NCI-H1417 (cell line): ENCODE results near the gene TMC3.
"Not testable (repeated sequence)": the region's sequence is repeated elsewhere in the genome, so short reads cannot be mapped to it uniquely, and the experiment has no call there.

Source experiments
- DNase-seq, 3 experiments: peaks; one replicate each; lab custom pipeline; 2025; lab: John Stamatoyannopoulos, UW

TMC3 gene

GRCh38 chr15:81373775-81374395 lies at the start of gene TMC3:
Gene TMC3 (minus strand): TSS chr15:81374213. CDS start chr15:81374077, 136 bp downstream.
- no peak for DNase-seq

GRCh38 chr15:81421461-81421860 lies 47.4 kb upstream of the TMC3 start:
- DNase-seq, result no peak

GRCh38 chr15:81419332-81419943 lies 45.4 kb upstream of the TMC3 start:
- DNase-seq, result peak; percentile 29 to 80 (median 51)

GRCh38 chr15:81418891-81419290 lies 44.9 kb upstream of the TMC3 start:
- peak in 1 of 3 experiments; percentile 13 for DNase-seq

- DNase-seq, result peak in 1 of 3 experiments; percentile 36
Observed at GRCh38 chr15:81418444-81418843, 44.4 kb upstream of the TMC3 start.

GRCh38 chr15:81414274-81414968 lies 40.4 kb upstream of the TMC3 start:
- DNase-seq, result not testable (repeated sequence)

- DNase-seq, result no peak
Observed at GRCh38 chr15:81413851-81414250, 39.8 kb upstream of the TMC3 start.

GRCh38 chr15:81411969-81412633 lies 38.1 kb upstream of the TMC3 start:
- no peak for DNase-seq

GRCh38 chr15:81411051-81411450 lies 37.0 kb upstream of the TMC3 start:
- DNase-seq, result no peak

GRCh38 chr15:81410318-81410753 lies 36.3 kb upstream of the TMC3 start:
- peak; percentile 76 to 96 (median 82) for DNase-seq

- no peak for DNase-seq
Observed at GRCh38 chr15:81407718-81408117, 33.7 kb upstream of the TMC3 start.

- no peak for DNase-seq
Observed at GRCh38 chr15:81407176-81407575, 33.2 kb upstream of the TMC3 start.

GRCh38 chr15:81400640-81401236 lies 26.7 kb upstream of the TMC3 start:
- peak; percentile 24 to 85 (median 29) for DNase-seq

GRCh38 chr15:81398910-81399551 lies 25.0 kb upstream of the TMC3 start:
- no peak for DNase-seq

- no peak for DNase-seq
Observed at GRCh38 chr15:81398456-81398855, 24.4 kb upstream of the TMC3 start.

- DNase-seq, result no peak
Observed at GRCh38 chr15:81394603-81395002, 20.6 kb upstream of the TMC3 start.

- DNase-seq, result no peak
Observed at GRCh38 chr15:81391657-81392056, 17.6 kb upstream of the TMC3 start.

- DNase-seq, result no peak
Observed at GRCh38 chr15:81388436-81388770, 14.4 kb upstream of the TMC3 start.

GRCh38 chr15:81387621-81388435 lies 13.8 kb upstream of the TMC3 start:
- DNase-seq, result no peak

GRCh38 chr15:81386947-81387346 lies 12.9 kb upstream of the TMC3 start:
- DNase-seq, result no peak

- DNase-seq, result no peak
Observed at GRCh38 chr15:81385721-81386076, 11.7 kb upstream of the TMC3 start.
